Activated CD8-positive, alpha-beta T cell treated with anti-CD3 and anti-CD28 coated beads for 36 hours (primary cell): ENCODE results near the gene CLDN24. TPM values are rescaled to one million over a fixed set of nuclear protein-coding genes. Genes with fewer than 3 reads are reported as not detected.

ENCODE experiments used
- ATAC-seq: fragments of 200-7000 bp; cut with Tn5 transposase; one replicate; pipeline ENCODE4 v1.10.0; 2021; ENCODE audit warnings: mild to moderate bottlenecking, moderate library complexity
- CTCF ChIA-PET: fragments of 350-600 bp; sonication (Branson Sonifier 250); formaldehyde crosslinking; loops from one replicate; lab custom pipeline; 2021; ENCODE audit warnings: antibody characterized with exemption; lab: Charles Lee
- POLR2A ChIA-PET: fragments of 350-600 bp; sonication (Branson Sonifier 250); formaldehyde crosslinking; loops from one replicate; lab custom pipeline; 2021; ENCODE audit warnings: antibody characterized with exemption; lab: Charles Lee
- DNase-seq: peaks from one replicate; pipeline ENCODE4 v3.0.0-alpha.2; 2020
- H3K27ac Mint-ChIP-seq: one replicate; pipeline ENCODE4 v1.8.0; 2021; ENCODE audit warnings: mild to moderate bottlenecking, mixed read lengths
- H3K27me3 Mint-ChIP-seq: one replicate; pipeline ENCODE4 v1.8.0; 2021; ENCODE audit warnings: mixed read lengths
- H3K36me3 Mint-ChIP-seq: one replicate; pipeline ENCODE4 v1.8.0; 2021; ENCODE audit warnings: low read depth, mixed read lengths
- H3K4me1 Mint-ChIP-seq: one replicate; pipeline ENCODE4 v1.8.0; 2021; ENCODE audit warnings: low read depth, mixed read lengths
- H3K4me3 Mint-ChIP-seq: one replicate; pipeline ENCODE4 v1.8.0; 2021; ENCODE audit warnings: mild to moderate bottlenecking, moderate library complexity, mixed read lengths
- H3K9me3 Mint-ChIP-seq: one replicate; pipeline ENCODE4 v1.8.0; 2021; ENCODE audit warnings: mixed read lengths
- intact Hi-C: fragments of 100-400 bp; cut with micrococcal nuclease; formaldehyde crosslinking; loops from one replicate; pipeline ENCODE4 v1.10.0; 2022
- total RNA-seq, 2 experiments: library from RNA; stranded (reverse); gene quantifications; one replicate each; pipeline ENCODE4 v1.2.3, GENCODE V29; 2021
- TF ChIP-seq, protein P1 (sequence below): fragments of 200-600 bp; IDR thresholded peaks from one replicate; pipeline ENCODE4 v1.8.0; 2022; ENCODE audit warnings: antibody characterized with exemption, mild to moderate bottlenecking

Gene CLDN24
- total RNA-seq, 2 experiments from 2014 or later: not detected

DNA sequence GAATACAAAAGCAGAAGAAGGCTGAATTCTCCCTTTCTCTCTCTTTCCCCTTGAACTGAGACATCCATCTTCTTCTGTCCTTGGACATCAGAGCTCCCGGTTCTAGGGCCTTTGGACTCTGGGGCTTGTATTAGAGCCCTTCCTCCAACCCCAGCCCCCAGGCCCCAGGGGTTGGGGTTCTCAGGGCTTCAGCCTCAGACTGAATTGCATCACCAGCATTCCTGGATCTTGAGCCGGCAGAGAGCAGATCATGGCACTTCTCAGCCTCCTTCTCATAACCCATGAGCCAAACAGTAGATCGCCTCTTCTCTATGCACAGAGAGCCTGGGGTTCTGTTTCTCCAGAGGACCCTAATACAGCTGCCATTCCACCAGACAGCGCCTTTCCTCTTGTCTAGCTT is 25.3 kb upstream of the CLDN24 start:
- TF ChIP-seq, protein P1, sequence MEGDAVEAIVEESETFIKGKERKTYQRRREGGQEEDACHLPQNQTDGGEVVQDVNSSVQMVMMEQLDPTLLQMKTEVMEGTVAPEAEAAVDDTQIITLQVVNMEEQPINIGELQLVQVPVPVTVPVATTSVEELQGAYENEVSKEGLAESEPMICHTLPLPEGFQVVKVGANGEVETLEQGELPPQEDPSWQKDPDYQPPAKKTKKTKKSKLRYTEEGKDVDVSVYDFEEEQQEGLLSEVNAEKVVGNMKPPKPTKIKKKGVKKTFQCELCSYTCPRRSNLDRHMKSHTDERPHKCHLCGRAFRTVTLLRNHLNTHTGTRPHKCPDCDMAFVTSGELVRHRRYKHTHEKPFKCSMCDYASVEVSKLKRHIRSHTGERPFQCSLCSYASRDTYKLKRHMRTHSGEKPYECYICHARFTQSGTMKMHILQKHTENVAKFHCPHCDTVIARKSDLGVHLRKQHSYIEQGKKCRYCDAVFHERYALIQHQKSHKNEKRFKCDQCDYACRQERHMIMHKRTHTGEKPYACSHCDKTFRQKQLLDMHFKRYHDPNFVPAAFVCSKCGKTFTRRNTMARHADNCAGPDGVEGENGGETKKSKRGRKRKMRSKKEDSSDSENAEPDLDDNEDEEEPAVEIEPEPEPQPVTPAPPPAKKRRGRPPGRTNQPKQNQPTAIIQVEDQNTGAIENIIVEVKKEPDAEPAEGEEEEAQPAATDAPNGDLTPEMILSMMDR: no peak
- intact Hi-C loops: no loop called here
- H3K27ac Mint-ChIP-seq: no peak overlapping the region

DNA sequence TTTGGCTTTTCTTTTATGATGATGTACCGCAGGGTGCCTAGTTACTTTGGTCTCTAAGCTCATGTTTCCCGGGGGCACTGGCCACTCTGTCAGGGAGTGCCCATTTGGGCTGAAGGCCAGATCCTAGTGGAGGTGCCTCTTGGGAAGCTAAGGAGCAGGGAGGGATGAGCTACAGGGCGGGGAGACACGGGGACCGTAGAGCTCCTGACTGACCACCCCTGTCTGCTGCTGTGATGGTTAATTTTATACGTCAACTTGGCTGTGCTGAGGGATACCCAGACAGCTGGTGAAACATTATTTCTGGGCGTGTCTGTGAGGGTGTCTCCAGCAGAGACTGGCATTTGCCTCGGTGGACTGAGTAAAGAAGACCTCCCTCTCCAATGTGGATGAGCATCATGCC is 24.9 kb upstream of the CLDN24 start:
- Mint-ChIP-seq H3K4me1 (peaks cover 18% of the 10 kb centered on the region), H3K27ac (no peak overlapping the region), H3K36me3 (no peaks in the 10 kb centered on the region), H3K4me3 (no peak overlapping the region), H3K9me3 (no peaks in the 10 kb centered on the region), H3K27me3 (peaks cover 20% of the 10 kb centered on the region)
- ChIA-PET CTCF (interaction anchor here (1.1 kb wide), 1 partner anchor 52 kb away, joined by 4 read pairs; no protein-coding TSS in a partner anchor), POLR2A (interaction anchor here (0.7 to 1.4 kb wide), 2 partner anchors 11 kb away, joined by 3 read pairs; no protein-coding TSS in a partner anchor)
- ATAC-seq: no peak
- intact Hi-C loops: no loop called here
- TF ChIP-seq, protein P1: no peak
- no peak for DNase-seq

More for the DNA sequence above, 25.3 kb upstream of the CLDN24 start:
- DNase-seq: no peak
- Mint-ChIP-seq H3K27me3 (peaks cover 19% of the 10 kb centered on the region), H3K9me3 (no peaks in the 10 kb centered on the region), H3K4me1 (peaks cover 18% of the 10 kb centered on the region), H3K4me3 (no peak overlapping the region), H3K36me3 (no peaks in the 10 kb centered on the region)
- ATAC-seq: no peak
- ChIA-PET CTCF (interaction anchor here (1.1 kb wide), 1 partner anchor 51 kb away, joined by 4 read pairs; no protein-coding TSS in a partner anchor), POLR2A (interaction anchor here (1.4 kb wide), 1 partner anchor 11 kb away, joined by 3 read pairs; no protein-coding TSS in a partner anchor)

DNA sequence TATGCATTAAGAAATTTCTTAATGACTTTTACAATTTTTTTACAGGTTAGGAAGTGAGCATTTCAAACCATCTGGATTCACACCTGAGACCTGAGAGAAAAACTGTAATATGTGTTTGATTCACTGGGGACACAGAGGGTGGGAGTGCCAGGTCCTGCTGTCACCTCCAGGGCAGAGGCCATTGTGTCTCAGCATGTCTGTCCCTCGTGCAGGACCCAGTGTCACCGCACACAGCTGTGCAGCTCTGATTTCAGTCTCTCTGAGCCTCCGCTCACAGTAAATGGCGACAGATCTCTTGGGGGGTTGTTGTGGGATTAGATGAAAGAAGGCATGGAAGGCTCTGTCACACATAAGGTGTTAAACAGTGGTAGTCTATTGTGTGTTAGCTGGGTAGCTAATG is 23.0 kb upstream of the CLDN24 start:
- intact Hi-C loops: no loop called here
- peaks cover 13% of the 10 kb centered on the region for H3K27me3 Mint-ChIP-seq
- no peaks in the 10 kb centered on the region for H3K9me3 Mint-ChIP-seq
- DNase-seq (no peak), ATAC-seq (no peak)
- TF ChIP-seq, protein P1: no peak
- peaks cover 13% of the 10 kb centered on the region for H3K4me1 Mint-ChIP-seq
- H3K36me3 Mint-ChIP-seq: no peaks in the 10 kb centered on the region
- POLR2A ChIA-PET: no interaction called here
- CTCF ChIA-PET: no interaction called here
- H3K4me3 Mint-ChIP-seq: no peak overlapping the region
- H3K27ac Mint-ChIP-seq: no peak overlapping the region

DNA sequence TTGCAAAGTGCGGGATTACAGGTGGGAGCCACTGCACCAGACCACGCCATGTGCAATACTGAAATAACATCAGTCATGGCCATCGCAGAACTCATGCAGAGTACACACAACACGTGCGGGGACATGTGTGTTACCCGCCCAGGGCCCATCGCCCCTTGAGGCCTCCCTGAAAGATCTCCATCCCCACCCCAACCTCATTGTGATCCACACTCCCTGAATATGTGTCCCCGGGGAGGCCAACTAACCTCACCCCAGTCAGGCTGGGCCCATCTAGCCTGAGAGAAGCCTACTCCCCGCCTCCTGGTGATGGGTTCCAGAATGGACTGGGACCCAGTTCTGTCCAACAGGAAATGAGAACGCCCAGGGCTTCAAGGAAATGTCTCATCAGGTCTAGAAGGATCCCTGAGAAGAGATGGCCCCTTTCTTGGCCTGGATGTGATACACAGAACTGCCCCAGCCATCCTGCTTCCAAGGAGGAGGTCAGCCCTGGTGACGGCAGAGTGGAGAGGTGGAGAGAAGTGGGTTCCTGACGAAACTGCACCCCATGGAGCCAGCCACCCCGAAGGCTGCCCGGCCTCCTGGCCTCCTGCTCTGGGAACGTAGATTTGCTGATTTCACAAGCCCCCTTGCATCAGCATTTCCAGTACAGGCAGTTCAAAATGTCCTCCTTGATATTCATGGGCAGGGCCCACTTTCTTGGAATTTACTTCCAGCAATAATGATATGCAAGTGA is 22.5 kb upstream of the CLDN24 start:
- intact Hi-C loops: no loop called here
- Mint-ChIP-seq H3K27me3 (peaks cover 12% of the 10 kb centered on the region), H3K9me3 (no peaks in the 10 kb centered on the region), H3K36me3 (no peaks in the 10 kb centered on the region), H3K27ac (no peak overlapping the region), H3K4me3 (no peak overlapping the region), H3K4me1 (peaks cover 12% of the 10 kb centered on the region)
- no peak for DNase-seq
- POLR2A ChIA-PET: no interaction called here
- TF ChIP-seq, protein P1: no peak
- CTCF ChIA-PET: no interaction called here
- ATAC-seq: no peak

DNA sequence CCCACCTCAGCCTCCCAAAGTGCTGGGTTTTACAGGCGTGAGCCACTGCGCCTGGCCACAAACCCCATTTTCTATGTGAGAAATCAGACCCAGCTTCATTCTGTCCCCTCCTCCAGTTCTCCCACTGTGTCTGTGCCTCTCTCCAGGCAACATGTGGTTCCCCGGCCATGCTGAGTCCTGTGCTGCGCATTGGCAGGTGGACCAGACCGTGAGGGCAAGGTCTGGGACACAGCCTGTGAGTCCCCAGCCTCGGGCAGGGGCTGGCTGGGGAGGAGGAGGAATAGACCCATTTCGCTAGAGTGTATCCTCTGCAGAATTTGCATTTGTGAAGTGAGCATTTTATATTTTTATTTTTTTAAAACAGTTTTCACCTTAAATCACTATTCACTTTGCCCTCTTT is 21.5 kb upstream of the CLDN24 start:
- DNase-seq: no peak
- Mint-ChIP-seq H3K27ac (no peak overlapping the region), H3K9me3 (no peaks in the 10 kb centered on the region), H3K4me1 (peaks cover 4% of the 10 kb centered on the region), H3K4me3 (no peak overlapping the region), H3K36me3 (no peaks in the 10 kb centered on the region), H3K27me3 (peaks cover 12% of the 10 kb centered on the region)
- no peak for ATAC-seq
- ChIA-PET POLR2A (no interaction called here), CTCF (no interaction called here)
- TF ChIP-seq, protein P1: no peak
- intact Hi-C loops: no loop called here
